Colonic mucosa (tissue), 4 donors: Measurements from ENCODE around the gene MYH9. TPM values are rescaled to one million over a fixed set of nuclear protein-coding genes. Genes with fewer than 3 reads are reported as not detected.

Experiments
- DNase-seq: peaks from one replicate; pipeline ENCODE4 v3.0.0-alpha.2; 2020
- H3K27ac ChIP-seq: fragments of 200-600 bp; one replicate; pipeline ENCODE4 v1.8.0; 2021
- H3K27me3 ChIP-seq: fragments of 200-600 bp; one replicate; pipeline ENCODE4 v1.8.0; 2021
- H3K36me3 ChIP-seq: fragments of 200-600 bp; one replicate; pipeline ENCODE4 v1.8.0; 2021
- H3K4me1 ChIP-seq: fragments of 200-600 bp; one replicate; pipeline ENCODE4 v1.8.0; 2021; ENCODE audit warnings: mild to moderate bottlenecking
- H3K4me3 ChIP-seq: fragments of 200-600 bp; one replicate; pipeline ENCODE4 v1.8.0; 2021
- H3K9ac ChIP-seq, 2 donors: one replicate each; pipeline ENCODE4 v1.7.0; 2013; ENCODE audit warnings: control low read depth in 2 of 2, low read depth in 2 of 2, low read length in 2 of 2
- H3K9me3 ChIP-seq: fragments of 200-600 bp; one replicate; pipeline ENCODE4 v1.8.0; 2021
- CTCF ChIP-seq: fragments of 200-600 bp; IDR thresholded peaks from one replicate; pipeline ENCODE4 v1.8.0; 2022; ENCODE audit warnings: antibody characterized with exemption, mild to moderate bottlenecking
- intact Hi-C: fragments of 100-400 bp; cut with DNase I; formaldehyde crosslinking; loops from one replicate; pipeline ENCODE4 v1.14.1; 2022
- total RNA-seq, 2 donors: library from RNA; stranded (reverse); fragmentation: NEBNext Ultra II Directional in 1 of 2; extraction: Animal tissue kit (Norgen Biotek cat#: 25700) in 1 of 2; gene quantifications; one replicate each; pipeline ENCODE4 v1.2.1, GENCODE V29; 2021
- donor health status: healthy.
- donor health status: DM: no; HTN: no; CAD: no.
- donor health status: DM: no; HTN: no; CAD: no.

MYH9 gene
- total RNA-seq, 2 donors from 2014 or later, result 711 to 719 TPM

- no peak for TF ChIP-seq CTCF
- Histone ChIP-seq H3K27ac (peak overlapping the region; percentile 93), H3K4me1 (peaks cover 49% of the 10 kb centered on the region), H3K9me3 (no peaks in the 10 kb centered on the region), H3K9ac (peak overlapping the region in 1 of 2 donors; percentile 59), H3K4me3 (no peak overlapping the region), H3K36me3 (no peaks in the 10 kb centered on the region), H3K27me3 (no peaks in the 10 kb centered on the region)
- intact Hi-C loops, result loop anchor here (5.0 kb wide), 1 partner anchor 43 kb away; no protein-coding TSS in a partner anchor
- DNase-seq, result no peak
Observed at GRCh38 chr22:36375071-36375980, 12.4 kb downstream of the MYH9 start.

GRCh38 chr22:36374603-36375024, 13.2 kb downstream of the MYH9 start:
- H3K36me3 ChIP-seq, result no peaks in the 10 kb centered on the region
- no peak overlapping the region for H3K4me3 ChIP-seq
- H3K9ac ChIP-seq, result peak overlapping the region in 1 of 2 donors; percentile 59
- intact Hi-C loops, result loop anchor here (5.0 kb wide), 1 partner anchor 42 kb away; no protein-coding TSS in a partner anchor
- H3K27ac ChIP-seq, result peak overlapping the region; percentile 93
- H3K27me3 ChIP-seq, result no peaks in the 10 kb centered on the region
- DNase-seq, result no peak
- H3K4me1 ChIP-seq, result peaks cover 46% of the 10 kb centered on the region
- no peaks in the 10 kb centered on the region for H3K9me3 ChIP-seq
- no peak for TF ChIP-seq CTCF

DNA sequence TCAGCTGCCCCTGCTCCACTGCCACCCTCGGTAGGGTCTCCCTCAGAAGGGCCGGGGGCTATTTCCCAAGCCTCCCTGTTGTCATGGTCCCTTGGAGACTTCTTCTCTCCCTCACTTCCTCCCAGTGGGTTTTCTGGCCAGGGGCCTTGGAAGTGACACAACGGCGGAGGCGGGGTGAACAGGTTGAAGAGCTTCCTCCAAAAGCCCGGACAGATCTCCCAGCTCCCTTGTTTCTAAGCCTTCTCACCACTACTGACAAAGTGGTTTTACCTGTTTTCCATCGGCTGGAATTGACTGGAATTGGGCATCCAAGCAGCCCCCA, 14.5 kb downstream of the MYH9 start:
- TF ChIP-seq CTCF, result no peak
- H3K4me3 ChIP-seq, result no peak overlapping the region
- intact Hi-C loops, result no loop called here
- H3K4me1 ChIP-seq, result peaks cover 60% of the 10 kb centered on the region
- H3K27ac ChIP-seq, result peak overlapping the region; percentile 93
- H3K27me3 ChIP-seq, result no peaks in the 10 kb centered on the region
- no peak for DNase-seq
- no peaks in the 10 kb centered on the region for H3K9me3 ChIP-seq
- no peaks in the 10 kb centered on the region for H3K36me3 ChIP-seq
- peak overlapping the region; percentile 19 to 72 for H3K9ac ChIP-seq

- TF ChIP-seq CTCF, result no peak
- Histone ChIP-seq H3K9me3 (no peaks in the 10 kb centered on the region), H3K4me3 (no peak overlapping the region), H3K4me1 (peaks cover 69% of the 10 kb centered on the region), H3K27ac (peak overlapping the region; percentile 93), H3K9ac (peak overlapping the region in 1 of 2 donors; percentile 94), H3K36me3 (no peaks in the 10 kb centered on the region), H3K27me3 (no peaks in the 10 kb centered on the region)
- no peak for DNase-seq
- intact Hi-C loops, result no loop called here
Observed at GRCh38 chr22:36371920-36372319, 15.8 kb downstream of the MYH9 start.

DNA sequence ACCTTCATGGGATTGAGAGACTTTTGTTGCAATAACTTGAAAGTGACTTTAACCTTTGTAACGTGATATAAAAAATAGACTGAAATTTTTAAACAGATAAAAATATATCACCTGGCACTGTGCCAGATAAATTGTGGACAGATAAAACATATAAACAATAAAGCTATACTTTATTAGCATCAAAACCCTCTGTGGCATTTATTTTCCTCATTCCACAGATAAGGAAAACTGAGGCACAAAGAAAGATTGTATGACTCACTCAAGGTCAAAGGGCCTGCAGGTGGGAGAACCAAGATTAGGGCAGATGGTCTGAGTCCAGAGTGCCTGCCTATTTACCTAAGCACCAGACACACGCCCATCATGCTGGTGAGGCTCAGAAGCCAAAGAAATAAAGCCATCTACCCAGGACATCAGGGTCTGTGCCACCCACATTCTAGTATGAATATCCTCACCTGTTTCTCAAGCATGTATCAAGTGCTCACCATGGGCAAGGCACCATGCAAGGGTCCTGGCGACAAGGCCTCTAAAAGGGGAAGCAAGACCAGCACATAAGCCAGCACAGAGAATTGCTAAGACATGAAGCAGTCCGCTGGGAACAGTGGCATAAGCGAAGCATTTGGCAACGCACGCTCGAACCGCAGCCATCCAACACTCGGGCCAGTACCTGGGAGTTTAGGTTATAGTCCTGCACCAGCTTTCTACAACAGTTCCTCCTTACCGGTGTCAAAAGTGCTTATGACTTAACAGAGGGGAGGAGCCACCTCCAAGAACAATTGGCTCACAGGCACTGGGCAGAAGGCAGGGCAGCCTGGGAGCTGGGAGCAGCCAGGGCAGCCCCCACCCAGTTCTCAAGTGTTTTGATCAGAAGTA, 17.6 kb downstream of the MYH9 start:
- no peak for TF ChIP-seq CTCF
- intact Hi-C loops, result no loop called here
- Histone ChIP-seq H3K27ac (peak overlapping the region; percentile 93), H3K27me3 (no peaks in the 10 kb centered on the region), H3K36me3 (no peaks in the 10 kb centered on the region), H3K4me1 (peaks cover 75% of the 10 kb centered on the region), H3K9me3 (no peaks in the 10 kb centered on the region), H3K9ac (peak overlapping the region; percentile 57 to 94), H3K4me3 (no peak overlapping the region)
- peak; percentile 83 for DNase-seq
